NCI-H146 treated with DMSO at 0.1 percent for 48 hours (cell line): ENCODE results near the gene PRDM10.
"Not testable (repeated sequence)": the region's sequence is repeated elsewhere in the genome, so short reads cannot be mapped to it uniquely, and the experiment has no call there.

Experiments
- DNase-seq: peaks from one replicate; lab custom pipeline; 2025; ENCODE audit not compliant: unreplicated experiment; lab: John Stamatoyannopoulos, UW

The PRDM10 gene

DNA sequence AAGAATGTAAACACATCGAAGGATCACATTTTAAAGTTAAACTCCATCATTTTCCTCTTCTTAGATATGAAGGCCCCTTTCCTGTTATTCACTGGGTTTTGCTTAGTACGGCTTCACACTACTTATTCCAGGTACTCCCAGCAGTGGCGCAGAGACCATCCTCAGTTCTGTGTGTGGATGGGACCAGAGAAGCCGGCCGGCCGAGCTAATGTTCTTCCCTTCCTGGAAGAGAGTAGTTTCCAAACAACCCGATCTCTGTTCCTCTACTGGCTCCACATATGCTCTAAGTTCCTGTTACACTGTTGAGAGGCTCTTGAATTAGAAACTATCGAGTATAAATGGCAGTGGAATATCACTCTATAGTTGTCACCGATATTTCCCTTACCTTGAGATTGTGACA lies 106.6 kb downstream of the PRDM10 start:
- peak; percentile 39 for DNase-seq

DNA sequence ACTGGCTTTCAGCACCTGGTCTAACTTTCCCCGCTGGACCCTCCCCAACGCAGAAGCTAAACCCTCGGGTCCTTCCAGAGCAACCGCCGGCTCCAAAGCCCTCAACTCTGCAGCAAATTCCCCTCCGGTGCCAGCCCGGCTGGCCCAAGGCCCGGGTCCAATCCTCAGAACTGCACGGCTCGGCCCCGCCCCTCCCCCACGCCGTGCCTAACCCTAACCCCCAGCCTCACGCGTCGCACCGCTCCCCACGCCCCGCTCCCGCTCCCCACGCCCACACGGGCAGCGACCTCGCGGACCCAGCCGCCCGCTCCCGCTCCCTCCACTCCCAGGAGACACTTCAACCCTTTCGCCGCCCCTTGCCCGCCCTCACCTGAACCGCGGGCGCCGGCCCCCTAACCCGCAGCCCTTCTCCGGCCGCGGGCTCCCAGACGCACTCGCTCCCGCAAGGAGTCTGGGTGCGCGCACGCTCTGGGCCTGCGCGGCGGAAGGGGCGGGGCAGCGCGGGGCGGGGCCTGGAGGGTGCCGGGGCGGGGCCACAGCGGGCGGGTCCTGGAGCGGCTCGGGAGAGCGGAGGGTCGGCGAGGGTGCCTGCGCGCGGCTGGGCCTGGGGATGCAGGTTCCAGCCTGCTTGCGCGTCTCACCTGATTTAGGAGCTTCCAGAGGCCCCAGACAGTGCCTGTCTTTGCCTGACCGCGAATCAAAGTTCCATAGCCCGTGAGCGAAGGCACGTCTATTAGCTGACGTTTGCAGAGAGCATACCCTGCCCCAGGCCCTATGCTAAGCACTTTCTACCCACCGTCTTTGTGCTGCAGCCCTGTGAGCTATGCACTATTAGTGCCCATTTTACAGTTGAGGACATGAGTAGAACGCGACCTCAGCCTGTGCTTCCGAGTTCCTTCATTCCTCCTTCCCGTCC lies 107.3 kb downstream of the PRDM10 start, which contains the start of gene NFRKB:
Gene NFRKB, minus strand, starts transcription at position 453 of the 916 bp plus-strand sequence. CDS start 2,729 bp downstream, outside the sequence.
- peak; percentile 69 for DNase-seq

DNA sequence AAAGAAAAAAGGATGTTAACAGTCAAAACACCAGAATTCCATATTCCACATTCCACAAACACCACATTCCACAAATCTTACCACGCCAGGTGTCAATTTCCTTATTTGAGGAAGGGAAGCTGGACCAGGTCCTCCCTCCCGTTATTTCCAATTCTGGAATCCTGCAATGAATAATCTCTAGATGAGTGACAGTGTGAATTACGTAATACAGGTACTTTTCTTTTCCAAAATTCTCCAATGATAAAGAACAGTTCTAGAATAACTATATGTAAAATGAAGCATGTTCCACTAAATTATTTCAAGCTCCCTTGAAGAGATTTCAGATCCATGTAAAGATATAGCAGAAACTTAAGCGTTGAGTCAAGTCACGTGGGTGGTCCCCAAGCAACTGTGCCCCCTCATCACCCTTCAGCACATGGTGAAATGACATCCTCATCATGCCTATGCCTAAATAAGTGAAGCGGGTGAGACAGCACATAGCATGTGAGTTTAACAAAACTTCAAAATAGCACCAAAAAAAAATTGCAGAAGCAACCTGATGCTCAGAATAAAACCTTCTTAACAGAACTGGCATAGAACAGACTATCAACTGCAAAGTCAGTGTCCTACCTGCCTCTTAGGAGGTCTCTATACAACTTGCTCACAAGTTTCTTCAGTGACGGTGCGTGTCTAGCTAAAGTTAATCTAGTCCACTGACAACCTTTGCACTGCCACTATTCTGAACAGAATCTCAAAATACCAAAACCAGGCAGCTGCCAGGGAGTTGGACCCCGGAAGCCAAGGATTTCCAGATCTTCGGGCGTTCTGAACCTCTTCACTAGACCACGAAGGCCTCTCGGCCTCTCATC lies 108.1 kb downstream of the PRDM10 start:
- DNase-seq = no peak

DNA sequence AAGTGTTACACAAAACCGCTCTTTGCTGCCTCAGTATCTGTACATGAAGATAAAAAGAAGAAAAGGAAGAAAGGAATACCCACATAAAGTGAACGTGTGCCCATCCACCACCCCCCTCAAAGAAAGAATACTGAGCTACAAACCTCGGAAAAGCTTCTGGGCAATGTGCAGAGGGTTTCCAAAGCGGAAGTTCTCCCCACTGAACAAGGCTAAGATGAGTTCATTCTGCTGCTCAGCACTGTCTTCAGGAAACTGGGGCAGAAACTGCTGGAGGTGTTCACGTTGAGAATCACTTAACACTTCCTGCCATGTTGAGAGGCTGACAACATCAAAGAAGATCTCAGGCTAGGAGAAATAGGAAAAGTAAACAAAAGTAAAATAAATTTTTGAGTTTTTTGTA lies 114.2 kb downstream of the PRDM10 start:
- no peak for DNase-seq

DNA sequence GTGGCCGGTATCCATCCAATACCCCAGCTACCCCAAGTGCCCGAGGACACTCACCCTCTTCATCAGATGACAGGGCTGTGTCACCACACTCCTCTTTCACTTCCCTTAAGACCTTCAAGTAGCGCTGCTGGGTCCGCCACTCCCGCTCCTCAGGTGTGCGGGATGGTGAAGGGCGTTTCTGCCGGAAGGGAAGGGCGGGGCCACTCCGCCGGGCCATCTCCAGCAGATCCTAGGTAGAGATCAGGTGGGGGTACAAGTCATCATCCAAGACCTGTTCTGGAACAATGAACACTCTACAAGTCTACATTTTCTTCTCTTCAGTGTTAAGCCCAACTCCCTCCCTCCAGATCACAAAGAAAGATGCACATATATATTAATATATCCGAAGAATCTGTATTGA lies 117.3 kb downstream of the PRDM10 start:
- no peak for DNase-seq

DNA sequence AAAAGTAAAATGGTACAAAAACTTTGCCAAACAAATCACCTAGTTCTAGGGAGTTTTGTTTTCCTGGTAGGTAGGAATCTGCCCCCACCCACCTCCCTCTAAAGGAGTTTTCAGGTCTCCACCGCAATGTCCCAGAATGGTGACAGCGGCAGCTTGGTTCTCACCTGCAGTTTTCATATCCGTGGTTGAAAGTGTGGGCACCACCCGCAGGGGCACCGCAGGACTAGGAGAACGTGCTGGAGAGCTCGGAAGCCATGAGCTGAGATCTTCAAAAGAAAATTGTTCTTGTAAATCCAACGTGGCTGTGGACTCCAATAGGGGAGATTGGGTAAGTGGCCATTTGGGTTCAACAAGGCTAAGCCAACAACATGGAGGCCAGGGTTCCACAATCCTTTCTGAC lies 118.1 kb downstream of the PRDM10 start:
- no peak for DNase-seq

DNA sequence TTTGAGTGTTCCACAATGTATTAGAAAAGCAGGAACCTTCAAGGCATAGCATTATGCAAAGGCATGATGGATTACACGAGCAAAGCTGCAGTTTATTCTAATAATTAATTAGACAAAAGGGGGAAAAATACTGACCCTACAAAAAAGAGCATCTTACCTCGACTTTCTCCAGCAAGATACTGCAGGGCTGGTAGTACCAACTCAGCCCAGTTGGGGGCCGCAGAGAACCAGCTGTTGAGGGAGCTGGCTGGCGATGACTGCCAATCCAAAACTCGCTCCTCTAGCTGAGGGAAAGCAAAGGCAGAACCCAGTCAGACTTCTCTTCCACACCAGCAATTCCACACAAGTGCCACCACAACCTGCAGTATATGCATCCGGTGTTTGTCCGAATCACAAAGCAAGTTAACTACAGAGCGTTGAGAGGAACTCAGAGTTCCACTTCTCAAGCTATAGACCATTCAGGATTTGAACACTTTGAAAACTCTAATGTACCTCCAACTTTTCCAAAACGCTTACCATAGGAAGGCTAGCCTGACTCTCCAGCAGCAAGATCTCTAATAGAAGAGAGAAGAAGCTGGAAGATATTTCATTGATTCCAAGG lies 121.0 kb downstream of the PRDM10 start:
- DNase-seq = no peak

DNA sequence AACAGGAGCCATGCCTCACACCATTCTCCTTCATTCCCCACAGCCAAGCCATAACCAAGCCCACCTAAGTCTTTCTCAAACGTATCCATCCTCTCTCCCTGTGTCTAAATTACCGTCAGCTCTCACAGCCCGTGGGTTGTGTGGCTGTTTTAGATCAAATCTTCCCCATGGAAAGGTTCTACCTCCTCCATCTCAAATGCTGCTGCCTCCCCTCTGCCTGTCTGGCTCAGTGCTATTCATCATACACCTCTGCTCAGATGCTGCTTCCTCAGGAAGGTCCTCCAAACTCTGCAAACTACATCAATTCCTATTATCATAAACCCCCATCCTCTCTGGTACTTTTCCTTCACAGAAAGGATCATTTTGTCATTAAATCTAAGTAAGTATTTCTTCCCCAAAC lies 122.3 kb downstream of the PRDM10 start:
- DNase-seq = no peak

DNA sequence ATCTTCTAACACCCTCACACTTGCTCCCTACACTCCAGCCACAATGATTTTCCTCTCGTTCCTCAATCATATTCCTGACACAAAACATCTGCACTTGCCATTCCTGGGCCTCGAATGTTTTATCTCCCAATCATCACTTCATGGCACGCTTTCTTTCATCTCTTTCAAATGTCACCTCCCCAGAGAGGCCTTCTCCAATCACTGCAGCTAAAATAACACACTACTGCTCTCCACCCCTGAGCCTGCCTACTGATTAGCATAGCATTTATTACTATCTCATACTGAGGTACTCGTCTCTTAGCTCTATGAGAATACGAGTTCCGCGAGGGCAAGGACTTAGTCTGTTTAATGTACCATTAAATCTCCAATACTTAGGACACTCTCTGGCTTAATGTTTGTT lies 130.7 kb downstream of the PRDM10 start:
- no peak for DNase-seq

DNA sequence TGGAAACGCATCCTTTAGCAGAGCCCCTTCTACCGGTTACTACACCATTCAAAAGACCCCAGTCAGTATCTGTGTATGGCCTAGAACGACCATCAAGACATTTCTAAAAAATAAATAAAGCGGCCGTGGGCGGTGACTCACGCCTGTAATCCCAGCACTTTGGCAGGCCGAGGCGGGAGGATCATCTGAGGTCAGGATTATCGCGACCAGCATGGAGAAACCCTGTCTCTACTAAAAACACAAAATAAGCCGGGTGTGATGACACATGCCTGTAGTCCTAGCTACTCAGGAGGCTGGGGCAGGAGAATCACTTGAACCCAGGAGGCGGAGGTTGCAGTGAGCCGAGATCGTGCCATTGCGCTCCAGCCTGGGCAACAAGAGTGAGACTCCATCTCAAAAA lies 134.0 kb downstream of the PRDM10 start:
- not testable (repeated sequence) for DNase-seq

DNA sequence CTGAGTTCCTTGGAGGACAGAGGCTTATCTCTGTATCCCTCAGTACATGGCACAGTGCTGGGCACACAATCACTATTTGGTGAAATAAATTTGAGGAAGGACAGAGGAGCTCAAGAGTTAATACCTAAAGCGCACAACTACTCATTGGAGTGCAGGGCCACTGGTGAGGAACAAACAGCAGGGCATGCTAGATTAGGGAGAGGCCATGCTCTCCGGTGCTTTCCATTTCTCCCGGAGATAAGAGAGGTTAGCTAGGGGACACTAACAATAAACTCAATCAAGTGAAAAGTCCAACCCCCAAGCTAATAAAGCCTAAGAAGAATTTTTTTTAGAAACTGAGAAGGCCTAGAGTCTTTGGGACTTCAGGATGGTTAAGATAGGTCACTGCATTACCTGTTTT lies 136.3 kb downstream of the PRDM10 start:
- DNase-seq = no peak

DNA sequence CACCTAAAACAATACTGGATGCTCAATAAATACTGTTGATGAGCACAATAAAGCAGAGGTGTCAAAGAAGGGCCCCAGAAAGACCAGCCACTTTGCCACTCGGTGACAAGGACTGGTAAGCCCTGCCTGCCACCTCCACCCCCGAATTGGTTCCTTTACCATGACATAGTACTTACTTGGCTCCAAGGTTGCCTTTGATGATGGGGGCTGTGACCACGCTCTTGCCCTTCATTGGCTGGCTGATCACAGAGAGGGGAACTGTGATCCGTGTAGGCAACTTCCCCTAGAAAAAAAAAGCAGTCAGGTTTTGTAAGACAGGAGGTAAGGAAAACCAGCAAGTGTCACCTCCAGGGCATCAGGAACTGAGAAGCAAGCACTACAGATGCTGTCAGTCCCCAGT lies 136.9 kb downstream of the PRDM10 start:
- no peak for DNase-seq

DNA sequence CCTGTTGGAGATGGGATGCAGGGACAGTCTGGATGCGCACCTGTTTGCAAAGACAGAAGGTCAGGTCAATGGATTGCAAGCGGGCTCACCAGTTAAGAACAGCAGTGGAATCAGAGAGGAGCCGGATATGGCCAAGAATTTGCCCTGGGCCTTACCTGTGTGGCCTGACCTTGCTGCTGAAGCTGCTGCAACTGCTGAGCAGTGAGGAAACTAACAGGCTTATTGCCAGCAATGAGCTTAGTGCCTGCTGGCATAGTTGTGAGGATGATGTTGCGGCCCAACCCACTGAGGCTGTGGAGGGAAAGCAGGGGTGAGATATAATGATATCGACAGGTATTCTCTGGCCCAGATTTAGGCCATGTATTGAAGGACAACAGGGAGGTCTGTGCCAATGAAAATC lies 137.8 kb downstream of the PRDM10 start:
- no peak for DNase-seq

DNA sequence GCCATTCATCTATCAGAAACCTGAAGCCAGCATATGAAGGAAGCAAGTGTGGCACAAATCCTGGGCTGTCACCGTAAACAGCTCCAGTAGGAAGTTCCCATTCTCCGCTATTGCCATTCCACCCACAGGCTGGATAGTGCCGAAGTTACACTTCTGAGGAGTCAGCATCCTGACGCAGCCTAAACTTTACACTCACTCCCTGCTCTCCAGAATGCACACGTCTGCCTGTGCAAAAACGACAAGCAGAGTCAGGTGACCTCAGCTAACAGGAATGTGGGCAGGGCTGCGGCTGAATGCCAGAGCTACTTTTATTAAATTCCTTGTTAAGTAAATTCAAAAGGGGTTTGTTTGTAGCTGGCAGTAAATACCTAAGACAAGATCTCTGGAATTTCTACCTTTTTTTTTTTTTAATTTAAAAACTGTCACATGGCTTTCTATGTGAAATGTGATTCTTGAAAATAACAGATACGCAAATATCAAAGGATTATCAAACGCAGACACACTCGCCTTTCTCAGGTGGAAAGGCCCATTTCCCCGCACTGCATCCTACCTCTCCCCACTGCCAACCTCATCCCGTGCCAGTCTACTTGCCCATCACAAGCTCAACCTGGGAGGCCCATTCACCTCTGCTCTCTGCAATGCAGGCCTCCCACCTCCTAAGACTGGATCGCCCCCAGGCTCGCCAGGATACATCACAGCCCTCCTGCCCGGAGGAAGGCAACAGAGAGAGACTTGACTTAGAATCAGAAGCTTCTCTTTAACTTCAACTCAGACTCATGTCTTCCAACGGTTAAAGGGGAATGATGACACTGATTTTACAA lies 140.7 kb downstream of the PRDM10 start:
- DNase-seq = no peak

DNA sequence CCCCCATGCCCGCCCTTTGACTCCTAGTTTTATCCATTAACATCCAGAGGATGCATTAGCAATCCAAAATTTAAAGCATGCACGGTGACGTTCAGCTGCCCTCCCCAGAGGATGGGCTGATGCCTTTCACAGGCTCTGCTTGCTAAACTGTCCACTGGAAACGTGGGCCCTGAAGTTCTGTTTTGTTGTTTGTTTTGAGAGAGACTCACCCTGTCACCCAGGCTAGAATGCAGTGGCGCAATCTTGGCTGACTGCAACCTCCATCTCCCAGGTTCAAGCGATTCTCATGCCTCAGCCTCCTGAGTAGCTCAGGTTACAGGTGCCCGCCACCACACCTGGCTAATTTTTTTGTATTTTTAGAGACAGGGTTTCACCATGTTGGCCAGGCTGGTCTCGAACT lies 146.6 kb downstream of the PRDM10 start:
- DNase-seq = no peak

DNA sequence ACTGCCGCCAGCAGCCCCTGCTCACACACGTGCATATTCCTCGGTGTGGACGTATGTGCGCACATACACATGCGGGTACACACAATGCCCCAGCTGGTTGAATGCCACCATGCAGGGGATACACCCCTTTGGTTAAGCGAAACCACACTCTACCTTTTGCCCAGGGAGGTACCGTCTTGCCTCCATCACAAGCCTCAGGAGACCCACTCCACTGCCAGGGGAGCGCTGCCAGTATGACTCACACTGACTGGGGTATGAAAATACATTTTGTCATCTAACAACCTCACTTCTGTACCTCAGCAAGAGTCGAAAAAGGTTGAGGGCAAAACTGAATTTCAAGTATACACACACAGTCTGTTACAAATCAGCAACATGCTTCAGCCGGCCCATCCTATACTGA lies 147.5 kb downstream of the PRDM10 start:
- DNase-seq = no peak

DNA sequence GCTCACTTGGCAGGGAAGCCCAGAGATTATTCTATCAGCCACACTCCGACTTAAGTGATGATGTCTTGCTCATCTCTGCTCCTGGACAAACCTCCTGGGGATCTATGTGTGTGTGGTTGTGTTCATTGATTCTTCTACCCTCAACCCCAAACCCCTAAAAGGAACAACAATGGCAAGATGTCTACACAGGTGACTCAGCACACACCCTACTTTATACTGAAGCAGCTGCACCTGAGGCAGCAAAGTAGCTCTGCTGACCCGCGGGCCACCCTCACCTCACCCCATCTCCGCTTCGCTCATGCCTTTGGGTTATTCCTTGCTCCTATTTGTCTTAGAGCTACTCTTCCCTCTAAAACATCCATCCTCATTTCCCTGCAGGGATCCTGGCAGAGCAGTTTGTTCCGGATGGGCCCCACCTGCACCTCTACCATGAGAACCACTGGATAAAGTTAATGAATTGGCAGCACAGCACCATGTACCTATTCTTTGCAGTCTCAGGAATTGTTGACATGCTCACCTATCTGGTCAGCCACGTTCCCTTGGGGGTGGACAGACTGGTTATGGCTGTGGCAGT lies 148.3 kb downstream of the PRDM10 start:
- DNase-seq = no peak

DNA sequence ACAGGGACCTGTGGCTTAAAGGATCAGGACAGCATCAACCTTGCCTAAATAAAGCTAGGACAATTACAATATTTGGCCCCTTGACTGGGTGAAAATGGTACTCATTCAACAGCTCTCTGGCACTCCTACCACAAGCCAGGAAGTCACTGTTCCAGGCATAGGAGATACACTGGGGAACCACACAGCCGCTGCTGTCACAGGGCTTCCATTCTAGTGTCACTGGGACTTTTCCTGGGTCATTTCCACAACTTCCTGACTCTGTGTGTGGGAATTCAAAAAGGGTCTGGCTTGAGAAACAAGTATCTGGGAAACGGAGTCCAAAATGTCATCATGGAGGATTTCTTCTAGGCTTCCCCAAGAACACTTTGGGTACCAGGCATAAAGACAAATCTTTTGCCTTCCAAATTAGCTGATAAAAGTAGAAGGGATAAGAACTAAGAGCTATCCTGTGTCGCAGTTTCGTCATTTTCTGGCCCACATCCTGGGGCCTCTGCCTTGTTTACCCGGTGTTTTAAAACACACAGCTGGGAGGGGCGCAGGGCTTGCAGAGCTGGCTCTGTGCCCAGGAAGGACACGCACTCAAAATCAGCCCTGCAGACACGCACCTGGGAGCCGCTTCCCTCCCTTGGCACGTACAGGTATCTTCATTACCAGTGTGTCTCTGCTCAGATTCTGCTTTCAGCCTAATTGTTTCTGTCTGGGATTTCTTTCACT lies 149.0 kb downstream of the PRDM10 start:
- peak; percentile 69 for DNase-seq

DNA sequence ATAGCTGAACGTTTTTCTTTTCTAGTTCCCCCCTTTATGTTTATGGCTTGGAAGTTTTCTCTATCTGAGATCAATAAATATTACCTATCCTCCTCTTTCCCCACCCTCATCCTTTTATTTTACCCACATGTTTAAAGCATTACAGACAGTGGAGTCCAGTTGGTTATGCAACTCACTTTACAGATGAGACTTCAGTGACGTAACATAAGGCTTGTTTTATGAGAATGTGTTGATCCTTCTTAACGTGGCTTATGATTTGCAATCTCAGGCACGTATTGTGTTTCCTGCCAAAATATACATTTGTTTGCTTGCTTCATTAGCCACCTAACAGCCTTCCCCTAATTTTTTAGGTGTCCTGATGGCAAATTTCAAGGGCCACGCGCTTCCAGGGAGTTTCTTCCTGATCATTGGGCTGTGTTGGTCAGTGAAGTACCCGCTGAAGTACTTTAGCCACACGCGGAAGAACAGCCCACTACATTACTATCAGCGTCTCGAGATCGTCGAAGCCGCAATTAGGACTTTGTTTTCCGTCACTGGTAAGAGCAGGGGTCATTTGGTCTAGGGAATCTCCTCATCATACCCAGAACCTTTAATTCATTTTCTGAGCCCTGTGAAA lies 150.4 kb downstream of the PRDM10 start:
- DNase-seq = no peak
